Tibial nerve (tissue), 4 donors: ENCODE measurements around the gene SMARCAL1. TPM values are rescaled to one million over a fixed set of nuclear protein-coding genes. Genes with fewer than 3 reads are reported as not detected.
A peak's percentile ranks its signal among the peaks of the same experiment; 100 is the strongest.

Experiments
- DNase-seq, 2 donors: peaks; one replicate each; pipeline ENCODE4 v3.0.0-alpha.2; 2019; ENCODE audit warnings: low spot score in 2 of 2
- H3K27ac ChIP-seq, 4 donors: fragments of 200-600 bp; sonication (generic) in 3 of 4; one replicate each; pipeline ENCODE4 v1.5.1; 2017 to 2019; ENCODE audit warnings: mild to moderate bottlenecking in 1 of 4
- H3K27me3 ChIP-seq, 2 donors: fragments of 200-600 bp; sonication (generic) in 1 of 2; one replicate each; pipeline versions ENCODE4 v1.5.1 to v1.6.0; 2017 to 2019
- H3K36me3 ChIP-seq, 3 donors: fragments of 200-600 bp; sonication (generic); one replicate each; pipeline ENCODE4 v1.5.1; 2018 to 2019
- H3K4me1 ChIP-seq, 4 donors: fragments of 200-600 bp; sonication (generic) in 3 of 4; one replicate each; pipeline ENCODE4 v1.5.1; 2017 to 2019
- H3K4me3 ChIP-seq, 4 donors: fragments of 200-600 bp; sonication (generic) in 3 of 4; one replicate each; pipeline ENCODE4 v1.5.1; 2017 to 2019; ENCODE audit warnings: mild to moderate bottlenecking in 1 of 4, moderate library complexity in 1 of 4
- H3K9me3 ChIP-seq, 4 donors: fragments of 200-600 bp; sonication (generic) in 3 of 4; one replicate each; pipeline ENCODE4 v1.5.1; 2017 to 2019
- EP300 ChIP-seq, 2 donors: sonication (generic); formaldehyde crosslinking; IDR thresholded peaks; one replicate each; pipeline ENCODE4 v1.6.1; 2017; ENCODE audit warnings: antibody characterized with exemption in 2 of 2, mild to moderate bottlenecking in 1 of 2
- POLR2A ChIP-seq, 2 donors: fragments of 450-650 bp; IDR thresholded peaks; one replicate each; pipeline ENCODE4 v1.6.1; 2017; ENCODE audit warnings: antibody characterized with exemption in 2 of 2, mild to moderate bottlenecking in 2 of 2, moderate library complexity in 2 of 2
- WGBS, 2 donors: methylation state at CpG; one replicate each; pipeline ENCODE4 v1.1.5; 2018; 5-methylcytosine and 5-hydroxymethylcytosine counted together
- total RNA-seq, 4 donors: library from RNA; depleted of rRNA; stranded (reverse); fragments of >200 nt; gene quantifications; one replicate each; pipeline ENCODE4 v1.1.0, GENCODE V29; 2016
- TF ChIP-seq, protein P1 (sequence below), 5 experiments: fragments of 200-600 bp in 3 of 5; fragments of 450-650 bp in 2 of 5; sonication (generic) in 3 of 5; IDR thresholded peaks; one replicate each; pipeline ENCODE4 v1.5.1; 2016 to 2019; ENCODE audit warnings: antibody characterized with exemption in 5 of 5, mild to moderate bottlenecking in 3 of 5, moderate library complexity in 2 of 5

The SMARCAL1 gene
- total RNA-seq, 4 donors from 2014 or later: 11.7 to 35.5 (median 27.5) TPM

DNA sequence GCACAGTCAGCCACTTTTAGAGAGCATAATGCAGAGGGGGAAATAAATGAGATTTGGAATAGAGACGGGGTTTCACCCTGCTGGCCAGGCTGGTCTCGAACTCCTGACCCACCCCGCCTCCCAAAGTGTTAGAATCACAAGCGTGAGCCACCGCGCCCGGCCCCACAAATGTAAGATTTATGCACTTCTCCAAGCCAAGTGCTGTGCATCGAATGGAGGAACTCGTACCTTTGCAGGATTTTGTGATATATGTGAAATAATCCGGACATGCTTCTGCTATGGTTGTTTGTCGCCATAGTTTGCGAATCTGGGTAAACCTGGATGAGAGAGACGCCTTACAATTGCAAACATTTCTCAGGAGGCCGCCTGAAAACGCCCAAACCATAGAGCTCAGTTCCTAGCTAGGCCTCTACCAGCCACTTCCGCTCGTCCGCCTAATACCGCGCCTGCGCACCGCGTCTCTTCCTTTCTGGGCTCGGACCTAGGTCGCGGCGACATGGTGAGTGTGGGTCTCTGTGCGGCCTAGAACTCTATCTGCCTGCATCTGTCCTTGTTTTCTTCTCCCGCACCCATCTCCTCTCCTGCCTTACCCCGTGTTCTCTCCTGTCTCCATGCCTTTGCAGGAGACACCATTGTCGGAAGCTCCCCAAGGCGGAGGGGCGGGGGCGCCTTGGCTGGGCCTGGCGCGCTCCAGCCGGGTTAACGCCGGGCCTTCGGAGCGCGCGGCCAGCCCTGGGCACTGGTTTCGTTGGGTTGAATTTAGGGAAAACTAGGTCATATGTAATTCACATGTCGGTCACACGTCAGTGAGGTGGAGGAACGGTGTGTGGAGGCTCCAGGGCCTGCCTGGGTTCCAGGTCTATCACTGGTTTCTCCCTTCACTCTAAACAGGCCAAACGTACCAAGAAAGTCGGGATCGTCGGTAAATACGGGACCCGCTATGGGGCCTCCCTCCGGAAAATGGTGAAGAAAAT is 86.4 kb downstream of the SMARCAL1 start, which contains the start of gene RPL37A:
Gene RPL37A (plus strand): TSS at position 466 of the 974 bp plus-strand sequence. CDS start 31 bp downstream, at position 497.
- 0% methylated on average over 54 of the region's 54 CpGs for WGBS, 2 donors
- peak in 1 of 2 donors; percentile 98 for TF ChIP-seq EP300 (IDR thresholded peaks at IDR 0.05)
- TF ChIP-seq, protein P1, sequence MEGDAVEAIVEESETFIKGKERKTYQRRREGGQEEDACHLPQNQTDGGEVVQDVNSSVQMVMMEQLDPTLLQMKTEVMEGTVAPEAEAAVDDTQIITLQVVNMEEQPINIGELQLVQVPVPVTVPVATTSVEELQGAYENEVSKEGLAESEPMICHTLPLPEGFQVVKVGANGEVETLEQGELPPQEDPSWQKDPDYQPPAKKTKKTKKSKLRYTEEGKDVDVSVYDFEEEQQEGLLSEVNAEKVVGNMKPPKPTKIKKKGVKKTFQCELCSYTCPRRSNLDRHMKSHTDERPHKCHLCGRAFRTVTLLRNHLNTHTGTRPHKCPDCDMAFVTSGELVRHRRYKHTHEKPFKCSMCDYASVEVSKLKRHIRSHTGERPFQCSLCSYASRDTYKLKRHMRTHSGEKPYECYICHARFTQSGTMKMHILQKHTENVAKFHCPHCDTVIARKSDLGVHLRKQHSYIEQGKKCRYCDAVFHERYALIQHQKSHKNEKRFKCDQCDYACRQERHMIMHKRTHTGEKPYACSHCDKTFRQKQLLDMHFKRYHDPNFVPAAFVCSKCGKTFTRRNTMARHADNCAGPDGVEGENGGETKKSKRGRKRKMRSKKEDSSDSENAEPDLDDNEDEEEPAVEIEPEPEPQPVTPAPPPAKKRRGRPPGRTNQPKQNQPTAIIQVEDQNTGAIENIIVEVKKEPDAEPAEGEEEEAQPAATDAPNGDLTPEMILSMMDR (IDR thresholded peaks at IDR 0.05): peak in 1 of 5 experiments; percentile 31
- peak; percentile 88 to 89 for TF ChIP-seq POLR2A (IDR thresholded peaks at IDR 0.05)
- H3K36me3 ChIP-seq: peaks cover 0 to 44% (median 28%) of the 10 kb centered on the region in 3 donors
- H3K9me3 ChIP-seq: no peaks in the 10 kb centered on the region
- peak within 1 kb of the TSS; percentile 58 to 89 (median 83) for H3K27ac ChIP-seq
- no peaks in the 10 kb centered on the region for H3K27me3 ChIP-seq
- peak within 1 kb of the TSS; percentile 67 to 80 (median 70) for H3K4me3 ChIP-seq
- H3K4me1 ChIP-seq: peaks cover 0 to 50% (median 13%) of the 10 kb centered on the region in 4 donors
- peak; percentile 86 to 87 for DNase-seq

DNA sequence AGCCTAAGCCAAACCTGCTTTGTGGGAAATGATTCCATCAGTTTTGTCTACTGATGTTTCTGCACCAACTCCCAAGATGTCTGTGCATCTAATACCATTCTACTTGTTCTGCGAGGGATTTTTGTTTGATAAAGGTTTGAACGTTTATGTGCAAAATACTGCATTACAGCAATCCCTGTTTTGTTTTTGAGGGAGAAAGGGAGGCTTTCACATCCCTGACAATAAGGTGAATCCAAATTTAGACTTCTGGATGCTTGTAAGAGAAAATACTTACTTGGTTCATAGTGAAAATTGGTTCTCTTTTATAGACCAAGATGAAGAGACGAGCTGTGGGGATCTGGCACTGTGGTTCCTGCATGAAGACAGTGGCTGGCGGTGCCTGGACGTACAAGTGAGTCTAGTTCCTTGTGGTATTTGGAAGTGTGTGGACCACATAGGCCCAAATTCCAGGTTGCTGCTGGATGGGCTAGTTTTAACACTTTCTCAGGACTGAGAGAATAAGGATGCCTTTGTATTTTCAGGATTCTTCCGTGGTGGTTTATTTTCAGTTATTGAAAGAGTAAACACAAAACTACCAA is 87.4 kb downstream of the SMARCAL1 start:
- Histone ChIP-seq H3K27me3 (no peaks in the 10 kb centered on the region), H3K4me1 (peaks cover 0 to 50% (median 13%) of the 10 kb centered on the region in 4 donors), H3K9me3 (no peaks in the 10 kb centered on the region), H3K27ac (peak overlapping the region in 3 of 4 donors; percentile 80 to 89 (median 86)), H3K36me3 (peaks cover 0 to 54% (median 30%) of the 10 kb centered on the region in 3 donors), H3K4me3 (peak overlapping the region; percentile 67 to 80 (median 70))
- 11 to 22% methylated on average over 6 of the region's 6 CpGs for WGBS, 2 donors
- no peak for DNase-seq
- TF ChIP-seq POLR2A (IDR thresholded peaks at IDR 0.05) (no peak), EP300 (IDR thresholded peaks at IDR 0.05) (no peak)
- TF ChIP-seq, protein P1 (IDR thresholded peaks at IDR 0.05): no peak

DNA sequence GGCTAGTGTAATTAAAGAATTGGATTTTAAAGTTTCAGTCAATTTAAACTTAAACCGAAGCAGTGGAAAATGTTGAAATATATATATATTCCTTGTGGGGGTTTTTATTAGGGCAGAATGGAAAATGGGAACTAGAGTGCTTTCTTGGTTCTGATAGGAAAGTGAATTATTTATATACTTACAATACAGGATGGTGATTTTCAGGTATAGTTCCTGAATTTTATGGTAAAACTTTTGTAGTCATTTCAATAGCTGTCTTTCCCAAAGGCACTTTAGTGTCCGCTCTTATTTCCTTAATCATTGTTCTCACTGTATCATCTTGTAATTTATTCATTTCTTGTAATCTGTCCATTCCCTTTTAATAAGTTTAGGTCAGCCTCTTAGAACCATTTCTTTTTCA is 88.3 kb downstream of the SMARCAL1 start:
- H3K36me3 ChIP-seq: peaks cover 0 to 63% (median 30%) of the 10 kb centered on the region in 3 donors
- H3K4me3 ChIP-seq: no peak overlapping the region
- H3K9me3 ChIP-seq: no peaks in the 10 kb centered on the region
- H3K27me3 ChIP-seq: no peaks in the 10 kb centered on the region
- no peak overlapping the region for H3K27ac ChIP-seq
- peaks cover 0 to 50% (median 13%) of the 10 kb centered on the region in 4 donors for H3K4me1 ChIP-seq
- no peak for DNase-seq
- 90 to 91% methylated on average over 2 of the region's 2 CpGs for WGBS, 2 donors
- TF ChIP-seq EP300 (IDR thresholded peaks at IDR 0.05) (no peak), POLR2A (IDR thresholded peaks at IDR 0.05) (no peak)
- TF ChIP-seq, protein P1 (IDR thresholded peaks at IDR 0.05): no peak

DNA sequence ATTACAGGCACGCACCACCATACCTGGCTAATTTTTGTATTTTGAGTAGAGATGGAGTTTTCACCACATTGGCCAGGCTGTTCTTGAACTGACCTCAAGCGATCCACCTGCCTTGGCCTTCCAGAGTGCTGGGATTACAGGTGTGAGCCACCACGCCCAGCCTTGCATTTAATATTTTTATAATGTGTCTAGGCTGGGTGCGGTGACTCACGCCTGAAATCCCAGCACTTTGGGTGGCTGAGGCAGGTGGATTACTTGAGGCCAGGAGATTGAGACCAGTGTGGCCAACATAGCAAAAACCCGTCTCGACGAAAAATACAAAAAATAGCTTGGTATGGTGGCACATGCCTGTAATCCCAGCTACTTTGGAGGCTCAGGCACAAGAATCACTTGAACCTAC is 89.6 kb downstream of the SMARCAL1 start:
- H3K9me3 ChIP-seq: no peaks in the 10 kb centered on the region
- H3K36me3 ChIP-seq: peaks cover 0 to 69% (median 30%) of the 10 kb centered on the region in 3 donors
- H3K27me3 ChIP-seq: no peaks in the 10 kb centered on the region
- no peak for DNase-seq
- H3K4me1 ChIP-seq: peaks cover 0 to 50% (median 13%) of the 10 kb centered on the region in 4 donors
- 89 to 91% methylated on average over 8 of the region's 8 CpGs for WGBS, 2 donors
- TF ChIP-seq, protein P1 (IDR thresholded peaks at IDR 0.05): no peak
- TF ChIP-seq POLR2A (IDR thresholded peaks at IDR 0.05) (no peak), EP300 (IDR thresholded peaks at IDR 0.05) (no peak)
- H3K27ac ChIP-seq: no peak overlapping the region
- H3K4me3 ChIP-seq: no peak overlapping the region
